ENCODE results near the gene SLC37A2. TPM values are rescaled to one million over a fixed set of nuclear protein-coding genes. Genes with fewer than 3 reads are reported as not detected.

Gene SLC37A2
- polyA plus RNA-seq, 10 donors = 2.4 to 5.1 (median 3.3) TPM

GRCh38 chr11:125108469-125108868, 45.4 kb downstream of the SLC37A2 start:
- DNase-seq = no peak

GRCh38 chr11:125110506-125110905, 47.4 kb downstream of the SLC37A2 start:
- no peak for DNase-seq

- no peak for DNase-seq
Observed at GRCh38 chr11:125111001-125111342, 47.9 kb downstream of the SLC37A2 start.

- DNase-seq = peak; percentile 99 to 100 (median 99)
Observed at GRCh38 chr11:125111343-125112207, 48.5 kb downstream of the SLC37A2 start, which contains the start of gene TMEM218. TMEM218 (minus strand) TSS chr11:125111626; CDS start chr11:125102241, 9,385 bp downstream.

GRCh38 chr11:125112208-125112604, 49.1 kb downstream of the SLC37A2 start:
- DNase-seq = no peak

- DNase-seq = no peak
Observed at GRCh38 chr11:125114518-125114917, 51.4 kb downstream of the SLC37A2 start.

- DNase-seq = no peak
Observed at GRCh38 chr11:125117429-125117828, 54.3 kb downstream of the SLC37A2 start.

- DNase-seq = no peak
Observed at GRCh38 chr11:125123194-125123946, 60.3 kb downstream of the SLC37A2 start.

- DNase-seq = peak in 2 of 3 donors; percentile 43 to 57
Observed at GRCh38 chr11:125123947-125124617, 61.0 kb downstream of the SLC37A2 start.

- DNase-seq = no peak
Observed at GRCh38 chr11:125124618-125124992, 61.5 kb downstream of the SLC37A2 start.

GRCh38 chr11:125128450-125128849, 65.3 kb downstream of the SLC37A2 start:
- DNase-seq = peak in 1 of 3 donors; percentile 17

- DNase-seq = no peak
Observed at GRCh38 chr11:125129316-125129993, 66.3 kb downstream of the SLC37A2 start.

GRCh38 chr11:125132071-125132470, 69.0 kb downstream of the SLC37A2 start:
- DNase-seq = no peak

- DNase-seq = no peak
Observed at GRCh38 chr11:125132596-125132995, 69.5 kb downstream of the SLC37A2 start.

- no peak for DNase-seq
Observed at GRCh38 chr11:125136001-125136400, 72.9 kb downstream of the SLC37A2 start.

- no peak for DNase-seq
Observed at GRCh38 chr11:125138966-125139365, 75.9 kb downstream of the SLC37A2 start.

- DNase-seq = no peak
Observed at GRCh38 chr11:125139778-125140177, 76.7 kb downstream of the SLC37A2 start.

Data from muscle of back (tissue), 11 donors.